Activated naive CD8-positive, alpha-beta T cell treated with anti-CD3 and anti-CD28 coated beads, Interleukin-2, amount 10 ng/mL, durations not matched to agents 7 days and 5 days (primary cell): Measurements from ENCODE around the gene NEURL1. TPM values are rescaled to one million over a fixed set of nuclear protein-coding genes. Genes with fewer than 3 reads are reported as not detected.
A peak's percentile ranks its signal among the peaks of the same experiment; 100 is the strongest.
"Not testable (repeated sequence)": the region's sequence is repeated elsewhere in the genome, so short reads cannot be mapped to it uniquely, and the experiment has no call there.

Source experiments
- ATAC-seq: fragments of 150-1000 bp; cut with Tn5 transposase; one replicate; pipeline ENCODE4 v1.10.0; 2021; ENCODE audit warnings: low read depth, moderate library complexity
- POLR2A ChIA-PET: fragments of 350-600 bp; sonication (Branson Sonifier 250); formaldehyde crosslinking; loops from one replicate; lab custom pipeline; 2021; ENCODE audit warnings: antibody characterized with exemption; lab: Charles Lee
- DNase-seq: peaks from one replicate; pipeline ENCODE4 v3.0.0; 2021
- H3K27ac Mint-ChIP-seq: one replicate; pipeline ENCODE4 v1.8.0; 2022; ENCODE audit warnings: mild to moderate bottlenecking, mixed read lengths
- H3K27me3 Mint-ChIP-seq: one replicate; pipeline ENCODE4 v1.8.0; 2022; ENCODE audit warnings: mild to moderate bottlenecking, moderate library complexity, mixed read lengths
- H3K36me3 Mint-ChIP-seq: one replicate; pipeline ENCODE4 v1.8.0; 2021; ENCODE audit warnings: mild to moderate bottlenecking, mixed read lengths
- H3K4me1 Mint-ChIP-seq: one replicate; pipeline ENCODE4 v1.8.0; 2021; ENCODE audit warnings: mixed read lengths
- H3K4me3 Mint-ChIP-seq: one replicate; pipeline ENCODE4 v1.8.0; 2022; ENCODE audit warnings: mild to moderate bottlenecking, moderate library complexity, mixed read lengths
- H3K9me3 Mint-ChIP-seq: one replicate; pipeline ENCODE4 v1.8.0; 2021; ENCODE audit warnings: mixed read lengths
- total RNA-seq, 2 experiments: library from RNA; stranded (reverse); gene quantifications; one replicate each; pipeline ENCODE4 v1.2.3, GENCODE V29; 2021

NEURL1 gene
- total RNA-seq, 2 experiments from 2014 or later, result 1.6 to 2.0 TPM

GRCh38 chr10:103629581-103629980, 136.1 kb downstream of the NEURL1 start:
- DNase-seq (no peak), ATAC-seq (no peak)
- Mint-ChIP-seq H3K36me3 (no peaks in the 10 kb centered on the region), H3K9me3 (no peaks in the 10 kb centered on the region), H3K27ac (no peak overlapping the region), H3K4me3 (no peak overlapping the region), H3K27me3 (no peaks in the 10 kb centered on the region), H3K4me1 (peaks cover 12% of the 10 kb centered on the region)
- POLR2A ChIA-PET, result no interaction called here

GRCh38 chr10:103630156-103630555, 136.7 kb downstream of the NEURL1 start:
- no peaks in the 10 kb centered on the region for H3K36me3 Mint-ChIP-seq
- ATAC-seq (no peak), DNase-seq (no peak)
- POLR2A ChIA-PET, result no interaction called here
- no peaks in the 10 kb centered on the region for H3K27me3 Mint-ChIP-seq
- H3K9me3 Mint-ChIP-seq, result no peaks in the 10 kb centered on the region
- H3K4me3 Mint-ChIP-seq, result no peak overlapping the region
- H3K27ac Mint-ChIP-seq, result no peak overlapping the region
- H3K4me1 Mint-ChIP-seq, result peaks cover 12% of the 10 kb centered on the region

GRCh38 chr10:103632247-103632642, 138.7 kb downstream of the NEURL1 start:
- ATAC-seq (no peak), DNase-seq (no peak)
- Mint-ChIP-seq H3K36me3 (no peaks in the 10 kb centered on the region), H3K27ac (no peak overlapping the region), H3K4me3 (no peak overlapping the region), H3K27me3 (no peaks in the 10 kb centered on the region), H3K4me1 (peaks cover 12% of the 10 kb centered on the region), H3K9me3 (no peaks in the 10 kb centered on the region)
- POLR2A ChIA-PET, result no interaction called here

DNA sequence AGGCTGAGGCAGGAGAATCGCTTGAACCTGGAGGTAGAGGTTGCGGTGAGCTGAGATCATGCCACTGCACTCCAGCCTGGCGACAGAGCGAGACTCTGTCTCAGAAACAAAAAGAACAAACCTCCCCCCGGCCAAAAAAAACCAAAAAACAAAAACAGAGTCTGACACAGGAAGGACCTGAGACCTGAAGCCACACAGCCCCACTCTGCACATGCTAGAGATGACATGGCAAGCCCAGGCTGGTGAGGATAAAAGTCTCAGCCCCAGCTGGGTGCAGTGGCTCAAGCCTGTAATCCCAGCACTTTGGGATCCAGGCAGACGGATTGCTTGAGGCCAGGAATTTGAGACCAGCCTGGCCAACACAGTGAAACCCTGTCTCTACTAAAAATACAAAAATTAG, 139.4 kb downstream of the NEURL1 start:
- H3K27me3 Mint-ChIP-seq, H3K9me3 Mint-ChIP-seq, H3K4me3 Mint-ChIP-seq, DNase-seq, H3K27ac Mint-ChIP-seq, POLR2A ChIA-PET, H3K36me3 Mint-ChIP-seq: not testable (repeated sequence)
- H3K4me1 Mint-ChIP-seq, result peaks cover 12% of the 10 kb centered on the region
- ATAC-seq, result peak; percentile 46

GRCh38 chr10:103633846-103634245, 140.3 kb downstream of the NEURL1 start:
- DNase-seq, result no peak
- POLR2A ChIA-PET, result no interaction called here
- no peaks in the 10 kb centered on the region for H3K36me3 Mint-ChIP-seq

DNA sequence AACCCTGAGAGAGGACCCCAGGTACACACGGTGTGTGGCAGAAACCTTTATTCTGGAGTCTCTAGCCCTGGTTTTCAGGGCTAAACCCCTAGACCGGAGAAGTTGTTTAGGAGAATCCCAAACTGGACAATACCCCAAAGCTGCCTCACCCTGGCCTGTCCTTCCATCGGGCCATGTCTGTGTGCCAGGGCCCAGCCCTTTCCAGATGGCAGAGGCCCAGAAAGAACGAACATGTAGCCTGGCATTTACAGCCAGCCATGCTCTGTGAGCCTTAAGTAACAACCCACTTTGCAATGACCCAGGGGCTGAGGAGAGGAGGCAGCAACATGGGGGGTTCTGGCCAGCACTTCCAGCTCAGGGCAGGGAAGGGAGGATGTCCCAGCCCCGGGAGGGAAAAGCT, 142.1 kb downstream of the NEURL1 start:
- Mint-ChIP-seq H3K9me3 (no peaks in the 10 kb centered on the region), H3K27ac (no peak overlapping the region), H3K4me3 (no peak overlapping the region), H3K27me3 (no peaks in the 10 kb centered on the region), H3K36me3 (no peaks in the 10 kb centered on the region), H3K4me1 (peaks cover 9% of the 10 kb centered on the region)
- POLR2A ChIA-PET, result no interaction called here
- DNase-seq (no peak), ATAC-seq (no peak)

More at GRCh38 chr10:103633846-103634245, 140.3 kb downstream of the NEURL1 start:
- H3K27me3 Mint-ChIP-seq, result no peaks in the 10 kb centered on the region
- no peak for ATAC-seq
- no peaks in the 10 kb centered on the region for H3K9me3 Mint-ChIP-seq
- no peak overlapping the region for H3K27ac Mint-ChIP-seq
- H3K4me1 Mint-ChIP-seq, result peaks cover 12% of the 10 kb centered on the region
- no peak overlapping the region for H3K4me3 Mint-ChIP-seq

GRCh38 chr10:103636492-103636891, 143.0 kb downstream of the NEURL1 start:
- no peak for DNase-seq
- Mint-ChIP-seq H3K36me3 (no peaks in the 10 kb centered on the region), H3K27ac (no peak overlapping the region), H3K9me3 (no peaks in the 10 kb centered on the region), H3K27me3 (no peaks in the 10 kb centered on the region), H3K4me3 (no peak overlapping the region), H3K4me1 (peaks cover 9% of the 10 kb centered on the region)
- no peak for ATAC-seq
- POLR2A ChIA-PET, result no interaction called here

DNA sequence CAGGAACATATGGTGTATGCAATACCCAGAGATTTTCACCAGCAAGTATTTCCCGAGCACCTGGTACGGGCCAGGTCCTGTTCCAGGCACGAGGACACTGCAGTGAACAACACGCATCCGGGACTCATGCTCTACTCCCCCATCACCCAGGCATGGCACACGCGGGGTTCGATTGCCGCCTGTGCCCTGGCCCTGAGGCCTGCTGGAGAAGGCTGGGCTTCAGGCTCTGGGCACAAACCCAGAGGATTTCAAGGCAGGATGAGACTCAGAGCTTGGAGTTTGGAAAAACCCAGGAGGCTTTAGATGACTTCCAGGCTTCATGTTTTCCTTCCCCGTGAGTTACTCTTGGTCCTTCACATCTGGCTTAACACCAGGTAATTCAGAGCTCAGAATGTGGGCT, 143.5 kb downstream of the NEURL1 start:
- ATAC-seq, result no peak
- DNase-seq, result no peak
- no peaks in the 10 kb centered on the region for H3K36me3 Mint-ChIP-seq
- no peak overlapping the region for H3K27ac Mint-ChIP-seq
- H3K27me3 Mint-ChIP-seq, result no peaks in the 10 kb centered on the region
- H3K9me3 Mint-ChIP-seq, result no peaks in the 10 kb centered on the region
- H3K4me3 Mint-ChIP-seq, result no peak overlapping the region
- H3K4me1 Mint-ChIP-seq, result peaks cover 7% of the 10 kb centered on the region
- POLR2A ChIA-PET, result no interaction called here

DNA sequence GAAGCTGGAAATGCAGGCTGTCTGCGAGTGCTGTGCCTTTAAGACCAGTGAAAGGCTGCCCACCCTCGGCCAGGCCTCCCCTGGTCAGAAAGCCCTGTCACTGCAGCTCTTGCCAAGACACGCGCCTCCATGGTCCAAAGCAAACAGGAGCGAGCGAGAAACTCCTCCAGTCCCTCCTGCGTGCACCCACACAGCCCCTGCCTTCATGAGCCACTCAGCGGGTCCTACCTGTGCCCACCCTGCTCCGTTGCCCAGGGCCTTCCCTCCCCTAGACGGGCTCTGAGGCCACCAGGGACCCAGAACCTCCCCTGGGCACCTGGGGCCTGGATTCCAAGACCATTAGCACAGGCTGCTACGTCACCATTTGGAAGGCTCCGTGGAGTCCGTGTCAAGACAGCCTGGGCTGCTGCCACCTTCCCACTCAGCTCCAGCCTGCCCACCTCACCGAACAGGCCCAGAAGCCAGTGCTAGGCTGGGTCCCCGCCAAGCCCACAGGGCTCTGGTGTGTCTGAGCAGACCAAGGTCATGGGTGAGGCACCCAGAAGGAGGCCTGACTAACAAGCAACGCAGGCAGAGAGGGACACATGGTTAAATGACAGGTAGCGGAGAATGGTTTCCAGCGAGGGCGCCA, 144.5 kb downstream of the NEURL1 start:
- no peaks in the 10 kb centered on the region for H3K4me1 Mint-ChIP-seq
- H3K4me3 Mint-ChIP-seq, result no peak overlapping the region
- ATAC-seq (no peak), DNase-seq (no peak)
- no peak overlapping the region for H3K27ac Mint-ChIP-seq
- POLR2A ChIA-PET, result no interaction called here
- no peaks in the 10 kb centered on the region for H3K9me3 Mint-ChIP-seq
- no peaks in the 10 kb centered on the region for H3K36me3 Mint-ChIP-seq
- no peaks in the 10 kb centered on the region for H3K27me3 Mint-ChIP-seq

- Mint-ChIP-seq H3K4me1 (no peaks in the 10 kb centered on the region), H3K4me3 (no peak overlapping the region), H3K27me3 (no peaks in the 10 kb centered on the region), H3K27ac (no peak overlapping the region), H3K9me3 (no peaks in the 10 kb centered on the region), H3K36me3 (no peaks in the 10 kb centered on the region)
- POLR2A ChIA-PET, result no interaction called here
- DNase-seq (no peak), ATAC-seq (no peak)
Observed at GRCh38 chr10:103638948-103639347, 145.4 kb downstream of the NEURL1 start.

DNA sequence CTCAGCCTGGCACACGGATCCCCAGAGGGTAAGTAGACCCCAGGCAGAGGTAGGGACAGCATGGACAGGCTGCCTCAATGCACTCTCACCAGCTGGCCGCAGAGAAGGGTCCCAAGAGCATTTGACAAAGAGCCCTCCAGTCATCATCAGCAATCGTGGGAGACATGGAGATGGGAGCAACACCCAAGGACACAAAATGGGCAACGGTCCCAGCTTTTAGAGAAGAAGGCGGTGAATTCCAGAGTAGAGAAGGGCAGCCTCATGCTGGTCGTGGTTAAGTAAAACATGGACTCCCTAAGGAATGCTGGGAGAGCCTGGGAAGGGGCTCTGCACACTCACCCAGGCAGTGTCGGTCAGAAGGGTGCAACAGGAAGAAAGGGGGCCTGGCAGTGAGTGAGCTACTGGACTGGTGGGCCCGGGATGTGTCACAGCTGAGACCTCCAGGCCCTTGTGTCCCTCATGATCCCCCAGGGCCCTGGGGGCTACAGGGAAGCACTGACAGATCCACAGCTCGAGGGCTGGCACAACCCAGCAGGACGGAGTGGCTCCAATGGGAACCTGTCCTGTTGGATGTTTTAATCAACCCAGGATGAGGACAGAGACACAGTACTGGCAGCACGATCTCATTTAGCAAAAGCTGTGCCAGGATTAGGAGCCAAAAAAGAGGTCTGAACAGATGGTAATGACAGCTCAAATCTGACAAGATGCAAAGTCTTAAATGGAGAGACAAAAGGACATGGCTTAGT, 147.1 kb downstream of the NEURL1 start:
- POLR2A ChIA-PET, result no interaction called here
- Mint-ChIP-seq H3K27me3 (no peaks in the 10 kb centered on the region), H3K9me3 (no peaks in the 10 kb centered on the region), H3K27ac (no peak overlapping the region), H3K36me3 (peaks cover 4% of the 10 kb centered on the region), H3K4me3 (no peak overlapping the region), H3K4me1 (no peaks in the 10 kb centered on the region)
- no peak for DNase-seq
- no peak for ATAC-seq

GRCh38 chr10:103641326-103641725, 147.8 kb downstream of the NEURL1 start:
- no peak overlapping the region for H3K4me3 Mint-ChIP-seq
- POLR2A ChIA-PET, result no interaction called here

More at GRCh38 chr10:103641326-103641725, 147.8 kb downstream of the NEURL1 start:
- no peaks in the 10 kb centered on the region for H3K27me3 Mint-ChIP-seq
- no peak overlapping the region for H3K27ac Mint-ChIP-seq
- H3K36me3 Mint-ChIP-seq, result peaks cover 4% of the 10 kb centered on the region
- H3K4me1 Mint-ChIP-seq, result no peaks in the 10 kb centered on the region
- H3K9me3 Mint-ChIP-seq, result no peaks in the 10 kb centered on the region
- DNase-seq, result no peak
- no peak for ATAC-seq
